Activated CD4-positive, alpha-beta T cell treated with anti-CD3 and anti-CD28 coated beads, Interleukin-2, amount 50 U/mL, for 16 hours (primary cell): ENCODE data around the gene TRIM64C.
"Not testable (repeated sequence)": the region's sequence is repeated elsewhere in the genome, so short reads cannot be mapped to it uniquely, and the experiment has no call there.

Source experiments
- DNase-seq: peaks from one replicate; pipeline ENCODE4 v3.0.0-alpha.2; 2020

Gene TRIM64C

DNA sequence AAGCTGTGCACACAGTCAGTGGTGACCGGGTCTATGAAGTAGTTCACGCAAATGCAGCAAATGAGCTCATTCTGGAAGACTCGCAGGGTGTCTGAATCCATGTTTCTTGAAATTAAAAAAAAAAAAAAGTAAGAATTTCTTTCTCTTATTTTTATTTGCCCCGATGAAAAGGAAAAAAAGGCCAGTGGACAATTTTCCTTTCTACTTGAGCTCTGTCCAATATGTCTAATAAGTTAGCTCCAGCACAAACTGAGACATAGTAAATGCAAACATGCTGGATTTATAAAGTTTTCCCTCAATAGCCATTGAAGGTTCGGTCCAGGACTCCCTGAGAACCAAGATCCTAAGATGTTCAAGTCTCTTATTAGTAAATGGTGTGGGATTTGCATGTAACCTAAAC, at the start of gene TRIM64C:
TRIM64C (minus strand) TSS at position 101 of the 400 bp plus-strand sequence; CDS start at position 101, 0 bp downstream.
- not testable (repeated sequence) for DNase-seq

DNA sequence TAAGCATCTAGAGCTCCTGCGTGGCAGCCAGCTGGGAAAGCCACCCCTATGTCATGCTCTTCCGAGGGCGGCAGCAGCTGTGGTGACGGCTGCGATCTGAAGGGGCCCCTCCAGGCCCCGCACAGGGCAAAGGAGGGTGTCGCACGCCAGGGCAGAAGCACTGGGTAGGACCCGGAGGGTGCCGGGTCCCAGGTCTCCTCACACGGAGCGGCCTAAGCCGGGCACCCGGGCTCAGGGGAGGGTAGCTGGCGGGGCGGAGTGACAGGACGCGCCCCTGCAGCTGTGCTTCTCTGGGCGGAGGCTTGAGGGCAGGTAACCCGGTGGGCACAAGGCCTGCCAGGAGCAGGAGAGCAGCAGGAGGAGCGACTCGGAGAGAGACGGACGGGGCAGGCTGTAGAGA, 43.4 kb upstream of the TRIM64C start:
- not testable (repeated sequence) for DNase-seq

GRCh38 chr11:49069897-49070296, 11.0 kb upstream of the TRIM64C start:
- not testable (repeated sequence) for DNase-seq

GRCh38 chr11:49049821-49050220, 9.1 kb downstream of the TRIM64C start:
- DNase-seq = not testable (repeated sequence)

DNA sequence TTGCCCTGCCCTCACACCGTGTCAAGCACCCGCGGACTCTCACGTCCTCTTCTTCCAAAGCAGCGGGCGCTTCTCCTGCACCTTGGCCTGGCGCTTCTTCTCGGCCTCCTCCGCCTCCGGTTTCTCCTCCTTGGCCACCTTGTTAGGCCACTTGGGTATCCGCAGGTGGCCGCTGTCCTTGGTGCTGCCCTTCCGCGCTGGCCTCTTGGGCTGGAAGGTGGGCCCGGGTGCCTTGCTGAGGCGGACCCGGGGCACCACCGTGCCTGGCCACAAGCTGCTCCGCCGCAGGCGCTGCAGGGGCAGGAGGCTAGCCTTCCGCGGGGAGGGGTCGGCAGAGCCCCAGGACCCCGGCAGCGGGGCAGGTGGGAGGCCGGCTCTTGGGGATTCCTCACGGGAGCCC, 10.7 kb downstream of the TRIM64C start:
- not testable (repeated sequence) for DNase-seq

DNA sequence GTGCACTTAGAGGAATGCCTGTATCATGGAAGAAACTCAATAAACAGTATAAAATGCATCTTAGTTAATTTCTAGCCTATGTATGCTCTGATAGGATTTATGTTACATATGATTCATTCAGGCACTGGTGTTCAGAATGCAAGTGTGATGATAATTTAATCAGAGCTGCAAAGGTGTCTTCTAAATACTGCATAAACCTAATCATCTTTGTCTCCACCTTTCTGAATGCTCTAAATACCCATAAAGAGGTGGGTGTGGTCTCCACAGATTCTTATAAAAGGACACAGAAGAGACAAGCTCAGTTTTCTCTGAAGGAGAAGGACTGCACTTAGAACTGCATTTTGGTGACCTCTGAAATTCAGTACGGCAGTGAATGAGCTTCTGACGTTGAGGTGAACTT, 30.4 kb downstream of the TRIM64C start, which contains the start of gene TRIM49B:
TRIM49B (plus strand) TSS at position 301 of the 400 bp plus-strand sequence. CDS start 2,777 bp downstream, outside the sequence.
- DNase-seq = not testable (repeated sequence)
